Neural cell (in vitro differentiated cells): ENCODE data around the gene XAF1. TPM values are rescaled to one million over a fixed set of nuclear protein-coding genes. Genes with fewer than 3 reads are reported as not detected.

ENCODE experiments used
- H2AFZ ChIP-seq: fragments of 200-600, 300-800 bp; sonication (generic), shearing (Covaris generic); 2 replicates; pipeline ENCODE4 v1.6.0; 2014; ENCODE audit warnings: low read depth, mild to moderate bottlenecking, antibody characterized with exemption, low read length, moderate library complexity
- H3F3A ChIP-seq: fragments of 200-600 bp; shearing (Covaris generic); 2 replicates; pipeline ENCODE4 v1.6.1; 2016; ENCODE audit warnings: mild to moderate bottlenecking, moderate library complexity, mixed read lengths, antibody characterized with exemption, low read length; ENCODE audit not compliant: insufficient read depth, poor library complexity, severe bottlenecking
- H3K27ac ChIP-seq: fragments of 200-600, 300-800 bp; sonication (generic), shearing (Covaris generic); 2 replicates; pipeline ENCODE4 v1.5.1; 2014; ENCODE audit warnings: mild to moderate bottlenecking, low read length, moderate library complexity
- H3K27me3 ChIP-seq: fragments of 300-800, 200-600 bp; sonication (generic), shearing (Covaris generic); 2 replicates; pipeline ENCODE4 v1.6.0; 2014; ENCODE audit warnings: mild to moderate bottlenecking, low read depth, low read length, moderate library complexity; ENCODE audit not compliant: insufficient read depth
- H3K36me3 ChIP-seq: fragments of 300-800, 200-600 bp; sonication (generic), shearing (Covaris generic); 2 replicates; pipeline ENCODE4 v1.5.1; 2014; ENCODE audit warnings: mild to moderate bottlenecking, antibody characterized with exemption, low read length, moderate library complexity; ENCODE audit not compliant: insufficient read depth
- H3K4me2 ChIP-seq: fragments of 300-800, 200-600 bp; sonication (generic), shearing (Covaris generic); 2 replicates; pipeline ENCODE4 v1.6.0; 2014; ENCODE audit warnings: mild to moderate bottlenecking, low read length
- H3K4me3 ChIP-seq: fragments of 300-800, 200-600 bp; sonication (generic), shearing (Covaris generic); 2 replicates; pipeline ENCODE4 v1.5.1; 2014; ENCODE audit warnings: mild to moderate bottlenecking, low read length, moderate library complexity
- H3K79me2 ChIP-seq: fragments of 200-600 bp; shearing (Covaris generic); replicated peaks from 2 replicates; pipeline ENCODE4 v1.6.0; 2014; ENCODE audit warnings: mild to moderate bottlenecking, low read length, moderate library complexity; ENCODE audit not compliant: insufficient read depth
- H3K9ac ChIP-seq: fragments of 300-800, 200-600 bp; sonication (generic), shearing (Covaris generic); 2 replicates; pipeline ENCODE4 v1.6.1; 2016; ENCODE audit warnings: mild to moderate bottlenecking, low read length, mixed read lengths
- H3K9me2 ChIP-seq: fragments of 200-600 bp; shearing (Covaris generic); 2 replicates; pipeline ENCODE4 v1.6.1; 2016; ENCODE audit warnings: mild to moderate bottlenecking, low read length, mixed read lengths; ENCODE audit not compliant: insufficient read depth
- H3K9me3 ChIP-seq: fragments of 200-600, 300-800 bp; sonication (generic), shearing (Covaris generic); 2 replicates; pipeline ENCODE4 v1.6.1; 2016; ENCODE audit warnings: mild to moderate bottlenecking, mixed run types, low read length, moderate library complexity, mixed read lengths
- H4K20me1 ChIP-seq: fragments of 200-600 bp; shearing (Covaris generic); 2 replicates; pipeline ENCODE4 v1.6.1; 2016; ENCODE audit warnings: mild to moderate bottlenecking, mixed run types; ENCODE audit not compliant: insufficient read depth
- EP300 ChIP-seq: fragments of 450-650 bp; conservative IDR thresholded peaks from 2 replicates; pipeline ENCODE4 v1.6.1; 2014; ENCODE audit warnings: antibody characterized with exemption, mild to moderate bottlenecking, moderate library complexity; ENCODE audit not compliant: poor library complexity, severe bottlenecking
- polyA plus RNA-seq: library from polyadenylated mRNA; depleted of rRNA; stranded (reverse); fragments of >200 nt; gene quantifications from 2 replicates; pipeline ENCODE4 v1.2.3, GENCODE V29; 2014
- small RNA-seq, 3 experiments: library from RNA; depleted of rRNA; stranded (forward); fragments of <200 nt; gene quantifications; one replicate each; pipeline ENCODE3, GENCODE V24; 2012

The XAF1 gene
- polyA plus RNA-seq, 1 donor from 2014 or later: not detected

GRCh38 chr17:6823011-6823442, 67.2 kb downstream of the XAF1 start:
- TF ChIP-seq EP300: no peak
- no peak overlapping the region for H3K4me2 ChIP-seq
- no peaks in the 10 kb centered on the region for H3K27me3 ChIP-seq
- H3K36me3 ChIP-seq: no peaks in the 10 kb centered on the region
- no peak overlapping the region for H3K9ac ChIP-seq
- H3K9me2 ChIP-seq: no peaks in the 10 kb centered on the region
- H3F3A ChIP-seq: no peaks in the 10 kb centered on the region
- no peaks in the 10 kb centered on the region for H3K79me2 ChIP-seq
- H3K9me3 ChIP-seq: no peaks in the 10 kb centered on the region
- no peak overlapping the region for H3K27ac ChIP-seq
- H2AFZ ChIP-seq: no peak overlapping the region
- H3K4me3 ChIP-seq: no peak overlapping the region
- no peaks in the 10 kb centered on the region for H4K20me1 ChIP-seq

Small RNA genes within 50 kb of the gene (small RNA-seq; reads per million reads assigned to genes)
- 0 reads per million in 3 experiments for gene AC004706.2

Other genes starting within 250 kb of the XAF1 start
- 2.7 and 3.0 TPM in 2 replicates for gene PITPNM3, start 199.5 kb upstream of the XAF1 start, polyA plus RNA-seq
- 32.3 and 35.0 TPM in 2 replicates for gene KIAA0753, start 115.3 kb upstream of the XAF1 start, polyA plus RNA-seq
- 216 and 245 TPM in 2 replicates for gene TXNDC17, start 115.0 kb upstream of the XAF1 start, polyA plus RNA-seq
- gene MED31, start 104.4 kb upstream of the XAF1 start, polyA plus RNA-seq: 27.3 and 29.7 TPM in 2 replicates
- 10.3 and 12.4 TPM in 2 replicates for gene C17orf100, start 104.3 kb upstream of the XAF1 start, polyA plus RNA-seq
- gene SLC13A5, start 42.7 kb upstream of the XAF1 start, polyA plus RNA-seq: not detected in 2 replicates
- not detected in 2 replicates for gene FBXO39, start 20.2 kb downstream of the XAF1 start, polyA plus RNA-seq
- 0.06 TPM in 1 of 2 replicates, not detected in the other for gene TEKT1, start 75.7 kb downstream of the XAF1 start, polyA plus RNA-seq
- gene ALOX12, start 240.0 kb downstream of the XAF1 start, polyA plus RNA-seq: not detected in 2 replicates